Inflammatory macrophage treated with lipopolysaccharide for 1 hour (primary cell): ENCODE results near the gene DGAT2.

ENCODE experiments used
- DNase-seq, 2 donors: peaks; one replicate each; pipeline ENCODE4 v3.0.0-alpha.2; 2020 to 2022

The DGAT2 gene

DNA sequence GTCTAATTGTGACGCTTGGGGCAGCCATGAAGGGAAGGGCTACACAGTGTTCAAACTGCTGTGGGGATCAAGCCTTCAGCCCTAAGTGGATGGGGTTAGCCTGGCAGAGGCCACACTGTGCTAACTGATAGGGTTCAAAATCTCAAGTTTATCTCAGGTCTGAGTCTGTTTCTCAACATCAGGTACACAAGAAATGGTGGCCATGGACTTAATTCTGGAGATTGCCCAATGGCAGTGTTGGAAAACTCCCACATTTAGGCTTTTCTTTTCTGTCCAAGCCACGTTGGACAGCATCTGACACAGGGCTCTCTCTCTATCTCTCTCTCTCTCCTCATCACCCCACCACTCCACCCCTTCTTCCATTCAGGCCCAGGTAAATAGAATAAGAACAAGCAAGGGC is 10.9 kb upstream of the DGAT2 start:
- no peak for DNase-seq

DNA sequence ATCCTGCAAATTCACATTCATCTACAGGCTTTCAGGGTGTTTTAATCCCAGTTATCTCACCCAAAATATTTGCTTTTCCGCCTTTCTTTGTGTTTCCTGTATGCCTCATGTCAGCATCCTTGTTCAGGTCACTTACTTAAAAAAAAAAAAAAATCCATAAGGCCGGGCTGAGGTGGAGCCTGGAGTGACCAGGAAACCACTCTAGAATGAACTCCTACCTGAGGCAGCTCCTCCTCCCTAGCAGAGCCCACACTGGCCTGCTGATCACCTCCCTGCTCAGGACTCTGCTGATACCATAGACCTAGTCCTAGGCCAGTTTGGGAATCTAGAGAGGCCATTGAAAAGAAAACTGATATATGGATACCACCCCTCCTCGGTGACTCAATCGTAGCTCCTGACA is 8.7 kb upstream of the DGAT2 start:
- DNase-seq, result no peak

GRCh38 chr11:75760243-75760642 is 8.3 kb upstream of the DGAT2 start:
- DNase-seq, result no peak

DNA sequence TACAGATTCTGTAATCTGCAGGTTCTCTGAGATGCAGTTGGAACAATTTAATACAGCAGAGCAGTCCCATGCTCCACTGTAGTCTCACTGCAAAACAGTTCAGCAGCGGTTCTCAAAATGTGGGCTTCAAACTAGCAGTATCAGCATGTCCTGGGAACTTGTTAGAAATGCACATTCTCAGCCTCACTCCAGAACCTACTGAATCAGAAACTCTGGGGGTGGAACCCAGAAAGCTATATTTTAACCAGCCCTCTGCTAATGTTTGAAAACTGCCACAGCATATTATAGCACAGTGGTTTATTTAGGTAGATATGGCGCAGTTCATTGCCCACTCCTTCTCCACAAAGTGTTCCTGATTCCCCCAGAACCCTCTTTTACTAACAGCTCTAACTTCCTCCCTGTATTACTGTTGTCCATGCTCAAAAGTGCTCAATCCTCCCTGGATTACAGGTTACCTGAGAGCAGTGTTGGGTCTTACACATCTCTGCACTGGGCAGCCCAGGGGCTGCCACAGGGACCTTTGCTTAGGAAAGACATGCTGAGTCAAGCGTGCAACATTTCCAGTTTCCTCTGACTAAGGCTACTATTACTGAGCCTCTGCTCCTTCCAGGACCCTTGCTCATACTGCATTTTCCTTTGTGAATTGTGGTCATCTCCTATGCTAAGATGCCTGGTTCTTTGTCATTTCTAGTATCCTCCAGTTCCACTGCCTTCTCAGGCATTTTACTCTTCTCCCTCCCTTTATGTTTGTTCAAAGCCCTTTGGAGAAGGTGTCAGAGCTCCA is 7.7 kb upstream of the DGAT2 start:
- no peak for DNase-seq

GRCh38 chr11:75762158-75762557 is 6.4 kb upstream of the DGAT2 start:
- no peak for DNase-seq

GRCh38 chr11:75762885-75763284 is 5.7 kb upstream of the DGAT2 start:
- peak; percentile 55 to 57 for DNase-seq

DNA sequence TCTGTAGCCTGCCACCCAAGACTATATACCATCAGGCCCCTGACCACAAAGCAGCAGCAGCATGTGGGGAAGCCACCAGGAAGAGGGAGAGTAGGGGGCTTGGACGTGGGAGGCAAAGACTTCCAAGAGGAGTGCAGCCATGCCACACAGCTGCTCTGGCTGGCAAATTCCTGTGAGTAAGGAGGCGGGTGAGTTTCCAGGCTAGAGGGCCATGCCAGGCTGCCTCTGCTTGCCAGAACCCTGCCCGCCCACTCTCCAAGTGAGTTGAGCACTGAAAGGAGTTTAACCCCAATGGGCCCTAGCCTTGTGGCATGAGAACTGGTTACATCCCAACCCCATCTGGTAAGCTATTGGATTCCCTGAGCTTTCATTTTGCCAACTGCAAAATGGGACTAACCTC is 4.7 kb upstream of the DGAT2 start:
- DNase-seq, result no peak

GRCh38 chr11:75765116-75765515 is 3.5 kb upstream of the DGAT2 start:
- DNase-seq, result no peak

- no peak for DNase-seq
These were observed 1.9 kb upstream of the DGAT2 start for GRCh38 chr11:75766443-75767227.

DNA sequence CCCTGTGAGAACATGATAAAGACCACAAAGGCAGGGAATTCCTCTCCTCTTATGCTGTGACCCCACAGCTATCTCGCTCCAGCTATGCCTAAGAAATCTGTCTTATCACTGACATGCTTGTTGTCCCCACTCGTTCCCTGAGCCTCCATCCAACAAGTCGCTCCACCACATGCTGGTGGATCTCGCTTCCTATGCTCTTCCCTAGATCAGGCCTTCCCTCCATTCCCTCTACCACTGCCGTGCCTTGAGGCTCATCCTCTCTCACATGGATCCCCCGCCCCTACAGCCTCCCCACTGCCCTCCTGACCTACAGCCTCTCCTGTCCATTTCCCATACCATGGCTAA is 1.4 kb upstream of the DGAT2 start:
- DNase-seq, result no peak

- no peak for DNase-seq
These were observed 826 bp upstream of the DGAT2 start for GRCh38 chr11:75767793-75768111.

DNA sequence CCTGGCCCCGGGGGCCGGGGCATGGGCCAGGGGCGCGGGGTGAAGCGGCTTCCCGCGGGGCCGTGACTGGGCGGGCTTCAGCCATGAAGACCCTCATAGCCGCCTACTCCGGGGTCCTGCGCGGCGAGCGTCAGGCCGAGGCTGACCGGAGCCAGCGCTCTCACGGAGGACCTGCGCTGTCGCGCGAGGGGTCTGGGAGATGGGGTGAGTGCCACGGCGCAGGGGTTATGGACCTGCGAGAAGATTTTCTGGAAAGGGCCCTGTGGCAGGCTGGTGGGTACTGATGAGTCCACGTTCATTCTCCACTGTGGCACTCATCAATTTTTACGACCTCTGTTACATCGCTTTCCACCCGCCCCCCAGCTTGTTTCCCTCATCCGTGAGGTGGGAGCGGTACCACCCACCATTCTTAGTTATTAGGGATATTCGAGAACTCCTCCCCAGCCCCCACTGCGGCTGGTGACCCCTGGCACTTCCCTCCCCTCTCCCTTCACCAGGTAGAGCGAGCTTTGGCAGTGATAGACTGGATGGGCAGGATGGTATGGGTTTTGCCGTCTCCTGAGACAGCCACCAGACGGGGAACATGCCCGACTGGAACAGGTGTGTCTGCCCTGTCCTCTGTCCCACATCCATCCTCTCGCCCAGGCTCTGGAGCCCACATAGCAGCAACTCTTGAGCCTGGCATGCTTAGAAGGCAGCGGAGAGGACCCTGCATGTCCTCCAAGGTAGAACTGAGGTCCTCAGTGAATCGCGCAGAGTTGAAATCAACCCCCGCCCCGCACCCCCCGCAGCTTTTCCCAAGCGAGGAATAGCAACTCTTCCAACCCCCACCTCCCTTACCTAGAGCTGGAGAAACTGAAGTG is 562 bp downstream of the DGAT2 start:
- no peak for DNase-seq

DNA sequence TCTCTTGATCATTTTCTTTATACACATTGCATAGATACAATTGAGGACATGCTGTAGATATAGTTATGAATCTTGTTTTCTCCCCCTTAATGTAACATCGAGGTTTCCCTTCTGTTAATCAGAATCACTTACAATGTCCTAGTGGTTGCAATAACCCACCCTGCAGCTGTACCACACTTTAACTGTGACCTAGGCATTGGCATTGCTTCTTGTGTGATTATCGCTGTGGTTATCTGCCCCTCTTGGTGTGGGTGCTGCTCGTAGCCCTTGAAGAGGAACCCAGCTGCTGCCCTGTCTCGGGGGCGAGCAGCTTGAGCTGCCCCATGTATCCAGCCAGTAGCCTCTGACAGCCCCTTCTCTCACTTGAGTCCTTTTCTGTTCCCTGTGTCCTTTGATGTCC is 1.5 kb downstream of the DGAT2 start:
- DNase-seq, result no peak

GRCh38 chr11:75771646-75772410 is 3.2 kb downstream of the DGAT2 start:
- peak; percentile 90 to 96 for DNase-seq

GRCh38 chr11:75773595-75774353 is 5.2 kb downstream of the DGAT2 start:
- peak; percentile 62 to 74 for DNase-seq

DNA sequence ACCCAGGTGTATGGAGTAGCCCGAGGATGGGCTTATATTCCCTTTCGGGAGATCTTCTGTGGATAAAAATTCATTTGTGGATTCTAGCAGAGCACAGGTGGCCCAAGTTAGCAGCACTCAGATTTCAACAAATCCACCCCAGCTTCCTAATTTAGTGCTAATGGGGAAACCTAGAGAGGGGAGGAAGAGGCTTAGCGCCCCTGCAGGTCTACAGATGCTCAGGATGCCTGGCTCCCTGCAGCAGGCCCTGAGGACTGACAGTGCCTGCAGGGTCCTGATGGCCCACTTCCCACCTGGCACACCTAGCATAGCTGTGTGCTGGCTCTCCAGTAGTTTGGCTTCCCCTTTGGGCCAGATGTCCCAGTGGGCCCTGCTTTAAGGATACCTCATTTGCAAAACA is 6.5 kb downstream of the DGAT2 start:
- DNase-seq, result no peak

- DNase-seq, result no peak
These were observed 8.0 kb downstream of the DGAT2 start for GRCh38 chr11:75776546-75776945.

- peak; percentile 60 to 66 for DNase-seq
These were observed 9.0 kb downstream of the DGAT2 start for GRCh38 chr11:75777461-75778110.

GRCh38 chr11:75778962-75779361 is 10.4 kb downstream of the DGAT2 start:
- DNase-seq, result no peak

DNA sequence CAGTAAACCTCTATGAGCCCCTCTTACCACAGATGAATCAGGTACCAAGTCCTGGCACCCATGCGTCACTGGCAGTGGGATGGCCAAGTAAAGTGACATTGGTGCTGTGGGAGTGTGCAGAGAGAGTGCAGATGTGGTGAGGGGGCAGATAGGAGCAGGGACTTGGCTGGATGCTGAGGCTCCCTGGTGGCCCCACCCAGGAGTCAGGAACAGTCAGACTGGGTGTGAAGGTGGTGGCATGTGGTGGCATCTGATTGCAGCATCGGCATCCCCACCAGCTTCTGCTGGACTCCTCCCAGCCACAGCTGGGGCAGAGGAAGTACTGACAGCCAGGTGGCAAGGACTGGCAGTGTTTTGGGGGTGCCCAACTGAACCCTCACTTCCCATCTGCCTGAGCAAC is 11.4 kb downstream of the DGAT2 start:
- DNase-seq, result no peak

DNA sequence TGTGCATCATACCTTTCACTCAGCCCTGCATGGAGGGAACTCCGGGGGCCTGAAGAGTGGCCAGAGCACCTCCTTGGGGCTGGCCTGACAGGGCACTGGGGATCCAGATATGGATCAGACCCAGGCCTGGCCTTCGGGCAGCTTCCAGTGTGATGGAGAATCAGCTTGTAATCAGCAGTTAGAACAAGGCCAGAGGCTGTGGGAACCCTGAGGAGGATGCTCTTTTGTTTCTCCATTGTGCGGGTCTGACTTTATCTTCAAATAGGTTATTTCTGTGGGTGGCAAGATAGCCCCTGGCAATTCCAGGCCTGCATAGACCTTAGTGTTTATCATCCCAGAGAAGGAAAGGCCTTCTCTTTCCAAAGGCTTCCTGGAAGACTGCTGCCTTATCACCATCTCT is 12.3 kb downstream of the DGAT2 start:
- DNase-seq, result no peak

DNA sequence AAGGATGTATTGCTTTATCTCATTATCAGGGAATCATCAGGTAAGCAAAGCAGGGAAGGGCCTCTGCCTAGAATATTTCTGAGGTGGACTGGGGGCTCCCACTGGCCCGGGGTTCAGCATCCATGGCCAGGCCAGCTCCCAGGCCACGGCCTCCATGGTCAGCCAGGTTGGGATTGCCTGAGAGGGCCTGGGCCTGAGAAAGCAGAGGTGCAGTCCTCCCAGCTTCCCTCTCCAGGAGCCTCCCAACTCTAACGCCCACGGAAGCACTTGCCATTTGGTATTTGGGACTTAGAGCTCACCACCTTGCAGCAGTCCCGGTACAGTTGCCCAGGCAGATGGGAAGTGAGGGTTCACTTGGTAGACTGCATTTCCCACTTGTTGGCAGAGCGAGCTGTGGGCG is 12.7 kb downstream of the DGAT2 start:
- no peak for DNase-seq
